MG63 (cell line): ENCODE data around the gene SIRT3. TPM values are rescaled to one million over a fixed set of nuclear protein-coding genes. Genes with fewer than 3 reads are reported as not detected.

Experiments
- DNase-seq: peaks from one replicate; pipeline ENCODE4 v3.0.0-alpha.2; 2020
- H3K27me3 ChIP-seq: fragments of 250-450 bp; sonication (Bioruptor Pico); 2 replicates; pipeline ENCODE4 v1.5.1; 2020; ENCODE audit warnings: mild to moderate bottlenecking, moderate library complexity
- H3K36me3 ChIP-seq: fragments of 250-450 bp; sonication (Bioruptor Pico); 2 replicates; pipeline ENCODE4 v1.5.1; 2020; ENCODE audit warnings: mild to moderate bottlenecking, moderate library complexity
- H3K4me3 ChIP-seq: fragments of 250-450 bp; sonication (Bioruptor Pico); 2 replicates; pipeline ENCODE4 v1.5.1; 2020; ENCODE audit warnings: mild to moderate bottlenecking, moderate library complexity
- H3K9me3 ChIP-seq: fragments of 250-450 bp; sonication (Bioruptor Pico); 2 replicates; pipeline ENCODE4 v1.5.1; 2020; ENCODE audit warnings: mild to moderate bottlenecking, moderate library complexity
- total RNA-seq: library from RNA; depleted of rRNA; stranded (reverse); fragments of >200 nt; shearing (Covaris generic); gene quantifications from 2 replicates; pipeline ENCODE4 v1.2.3, GENCODE V29; 2014; ENCODE audit warnings: low replicate concordance; rRNA removed

SIRT3 gene
- 15.1 and 24.9 TPM in 2 replicates for total RNA-seq

- Histone ChIP-seq H3K4me3 (peak within 1 kb of the TSS; percentile 97), H3K27me3 (no peaks in the 10 kb centered on the region), H3K9me3 (no peaks in the 10 kb centered on the region), H3K36me3 (peaks cover 36% of the 10 kb centered on the region)
- peak; percentile 80 for DNase-seq
Measured at GRCh38 chr11:235997-236773, at the start of gene SIRT3. Gene SIRT3 (minus strand): TSS chr11:236342. CDS start chr11:236328, 14 bp downstream.

GRCh38 chr11:285894-286220 lies 49.7 kb upstream of the SIRT3 start:
- no peaks in the 10 kb centered on the region for H3K9me3 ChIP-seq
- no peaks in the 10 kb centered on the region for H3K36me3 ChIP-seq
- H3K4me3 ChIP-seq = no peak overlapping the region
- H3K27me3 ChIP-seq = peaks cover 20% of the 10 kb centered on the region
- DNase-seq = no peak

- DNase-seq = no peak
- peaks cover 26% of the 10 kb centered on the region for H3K27me3 ChIP-seq
- no peaks in the 10 kb centered on the region for H3K9me3 ChIP-seq
- H3K36me3 ChIP-seq = no peaks in the 10 kb centered on the region
- H3K4me3 ChIP-seq = no peak overlapping the region
Measured at GRCh38 chr11:285021-285893, 49.1 kb upstream of the SIRT3 start.

- Histone ChIP-seq H3K36me3 (no peaks in the 10 kb centered on the region), H3K27me3 (peaks cover 35% of the 10 kb centered on the region), H3K4me3 (no peak overlapping the region), H3K9me3 (no peaks in the 10 kb centered on the region)
- no peak for DNase-seq
Measured at GRCh38 chr11:284105-285020, 48.2 kb upstream of the SIRT3 start.

- DNase-seq = no peak
- Histone ChIP-seq H3K9me3 (no peaks in the 10 kb centered on the region), H3K36me3 (no peaks in the 10 kb centered on the region), H3K4me3 (no peak overlapping the region), H3K27me3 (peaks cover 38% of the 10 kb centered on the region)
Measured at GRCh38 chr11:283405-284104, 47.4 kb upstream of the SIRT3 start.

- Histone ChIP-seq H3K4me3 (no peak overlapping the region), H3K36me3 (no peaks in the 10 kb centered on the region), H3K27me3 (peaks cover 33% of the 10 kb centered on the region), H3K9me3 (no peaks in the 10 kb centered on the region)
- DNase-seq = no peak
Measured at GRCh38 chr11:282630-283360, 46.7 kb upstream of the SIRT3 start.

GRCh38 chr11:282171-282570 lies 46.0 kb upstream of the SIRT3 start:
- Histone ChIP-seq H3K4me3 (no peak overlapping the region), H3K36me3 (no peaks in the 10 kb centered on the region), H3K27me3 (peaks cover 33% of the 10 kb centered on the region), H3K9me3 (no peaks in the 10 kb centered on the region)
- DNase-seq = no peak

- DNase-seq = no peak
- Histone ChIP-seq H3K9me3 (no peaks in the 10 kb centered on the region), H3K36me3 (no peaks in the 10 kb centered on the region), H3K27me3 (peaks cover 33% of the 10 kb centered on the region), H3K4me3 (no peak overlapping the region)
Measured at GRCh38 chr11:281486-282161, 45.5 kb upstream of the SIRT3 start.

- no peaks in the 10 kb centered on the region for H3K36me3 ChIP-seq
- H3K4me3 ChIP-seq = no peak overlapping the region
- DNase-seq = no peak
- peaks cover 33% of the 10 kb centered on the region for H3K27me3 ChIP-seq
- peaks cover 5% of the 10 kb centered on the region; the same call in 1 of the 2 replicates for H3K9me3 ChIP-seq
Measured at GRCh38 chr11:280706-281485, 44.8 kb upstream of the SIRT3 start.

GRCh38 chr11:279966-280705 lies 44.0 kb upstream of the SIRT3 start:
- Histone ChIP-seq H3K27me3 (peaks cover 33% of the 10 kb centered on the region), H3K36me3 (no peaks in the 10 kb centered on the region), H3K9me3 (peaks cover 5% of the 10 kb centered on the region; the same call in 1 of the 2 replicates), H3K4me3 (peak overlapping the region; percentile 19; the same call in 1 of the 2 replicates)
- DNase-seq = peak; percentile 53

GRCh38 chr11:279040-279965 lies 43.2 kb upstream of the SIRT3 start:
- H3K9me3 ChIP-seq = peaks cover 5% of the 10 kb centered on the region; the same call in 1 of the 2 replicates
- H3K27me3 ChIP-seq = peaks cover 33% of the 10 kb centered on the region
- no peak for DNase-seq
- no peak overlapping the region; the same call in 1 of the 2 replicates for H3K4me3 ChIP-seq
- H3K36me3 ChIP-seq = no peaks in the 10 kb centered on the region

GRCh38 chr11:278001-278951 lies 42.1 kb upstream of the SIRT3 start, which contains the start of gene NLRP6:
Gene NLRP6 (plus strand): TSS chr11:278407. CDS start chr11:278570, 163 bp downstream.
- no peak for DNase-seq
- H3K9me3 ChIP-seq = peaks cover 5% of the 10 kb centered on the region; the same call in 1 of the 2 replicates
- H3K27me3 ChIP-seq = peaks cover 33% of the 10 kb centered on the region
- H3K4me3 ChIP-seq = no peak within 1 kb of the TSS
- H3K36me3 ChIP-seq = no peaks in the 10 kb centered on the region
